Embryonic facial prominence (tissue), 1 donor: ENCODE results near the gene DCAF5.
"Not testable (repeated sequence)": the region's sequence is repeated elsewhere in the genome, so short reads cannot be mapped to it uniquely, and the experiment has no call there.

Experiments used
- DNase-seq: peaks from one replicate; pipeline ENCODE4 v3.0.0-alpha.2; 2016; ENCODE audit errors: extremely low spot score

DCAF5 gene

DNA sequence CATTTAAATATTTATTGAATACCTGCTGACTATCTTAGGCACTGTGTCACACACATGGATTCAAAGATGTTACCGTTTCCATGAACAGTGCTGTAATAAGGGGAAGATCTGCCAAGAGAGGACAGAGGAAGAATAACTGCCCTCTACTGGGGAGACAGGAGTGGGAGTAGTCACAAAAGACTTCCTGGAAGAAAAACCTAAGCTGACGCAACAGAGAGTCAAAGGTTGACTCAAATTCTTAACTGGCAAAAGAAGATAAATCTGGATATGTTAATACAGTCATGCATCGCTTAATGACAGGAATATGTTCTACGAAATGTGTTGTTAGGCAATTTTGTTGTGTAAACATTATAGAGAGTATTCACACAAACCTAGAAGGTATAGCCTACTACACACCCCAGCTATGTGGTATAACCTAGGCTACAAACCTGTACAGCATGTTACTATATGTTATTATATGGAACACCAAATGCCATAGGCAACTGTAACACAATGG is 51.5 kb downstream of the DCAF5 start:
- no peak for DNase-seq

DNA sequence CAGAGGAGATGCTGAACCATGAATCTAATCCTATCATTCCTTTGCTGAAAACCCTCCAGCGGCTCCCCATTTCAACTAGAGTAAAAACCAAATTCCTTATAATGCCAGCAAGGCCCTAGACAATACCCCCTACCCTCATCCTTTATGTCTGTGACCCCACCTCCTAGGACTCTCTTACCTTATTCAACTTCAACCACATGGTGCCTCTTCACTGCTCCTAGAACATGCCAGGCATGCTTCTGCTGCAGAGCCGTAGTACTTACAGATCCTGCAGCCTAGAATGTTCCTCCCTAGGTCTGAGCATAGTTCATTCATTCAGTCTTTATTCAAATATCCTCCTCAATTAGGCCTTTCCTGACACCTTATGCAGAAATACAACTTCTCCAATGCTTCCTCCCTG is 54.9 kb downstream of the DCAF5 start:
- no peak for DNase-seq

- no peak for DNase-seq
Measured at GRCh38 chr14:69096781-69097475, 56.0 kb downstream of the DCAF5 start.

GRCh38 chr14:69096246-69096645 is 56.7 kb downstream of the DCAF5 start:
- no peak for DNase-seq

DNA sequence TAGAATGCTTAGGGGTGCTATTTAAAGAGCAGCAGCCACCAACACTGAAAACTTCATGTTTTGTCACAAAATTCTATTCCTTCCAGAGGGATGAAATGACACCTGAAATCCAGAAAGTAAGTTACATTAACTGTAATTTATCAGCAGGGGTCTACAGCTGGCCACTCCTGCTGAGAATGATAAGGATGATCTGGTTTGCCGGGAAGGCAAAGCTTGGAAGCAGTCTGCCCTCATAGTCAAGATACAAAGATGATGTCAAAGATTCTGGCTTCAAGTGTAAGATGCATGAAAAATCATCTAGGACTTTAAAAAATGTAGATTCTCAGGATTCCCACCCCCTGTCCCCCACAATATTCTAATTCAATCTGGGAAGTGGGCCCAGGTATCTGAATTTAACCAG is 58.4 kb downstream of the DCAF5 start:
- DNase-seq, result no peak

DNA sequence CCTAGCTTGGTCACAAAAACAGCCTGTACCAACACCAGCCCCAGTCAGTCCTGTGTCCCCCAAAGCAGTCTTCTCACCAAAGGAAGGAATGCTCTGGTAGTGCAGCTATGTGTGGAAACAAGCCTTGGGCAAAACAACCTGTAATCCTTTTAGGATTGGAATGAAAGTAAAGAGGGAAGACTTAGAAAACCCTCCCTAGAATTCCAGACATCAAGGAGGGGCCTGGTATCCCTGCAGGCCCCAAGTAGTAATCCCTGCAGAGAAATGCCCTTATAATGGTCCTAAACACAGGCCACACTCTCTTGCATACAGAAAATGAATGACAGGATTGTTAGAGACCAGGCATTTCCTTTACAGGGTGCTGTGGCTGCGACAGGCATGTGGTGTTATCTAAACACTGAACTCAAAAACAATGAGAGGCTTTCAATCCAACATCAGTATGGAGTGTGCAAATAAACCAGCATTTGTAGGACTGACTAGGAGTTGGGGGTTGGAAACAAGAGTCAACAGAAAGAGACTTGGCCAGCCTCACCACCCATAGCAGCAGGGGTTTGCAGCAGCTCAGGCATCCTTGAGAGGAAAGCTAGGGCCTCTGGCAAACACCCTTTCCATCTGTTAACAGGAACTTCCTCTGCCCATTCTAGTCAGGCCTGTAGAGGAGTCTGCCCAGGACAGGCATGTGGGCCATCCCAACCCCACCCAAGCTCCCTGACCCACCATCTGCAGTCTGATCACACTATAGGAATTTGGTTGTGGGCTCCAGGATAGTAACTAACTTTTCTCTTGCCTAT is 59.1 kb downstream of the DCAF5 start:
- no peak for DNase-seq

DNA sequence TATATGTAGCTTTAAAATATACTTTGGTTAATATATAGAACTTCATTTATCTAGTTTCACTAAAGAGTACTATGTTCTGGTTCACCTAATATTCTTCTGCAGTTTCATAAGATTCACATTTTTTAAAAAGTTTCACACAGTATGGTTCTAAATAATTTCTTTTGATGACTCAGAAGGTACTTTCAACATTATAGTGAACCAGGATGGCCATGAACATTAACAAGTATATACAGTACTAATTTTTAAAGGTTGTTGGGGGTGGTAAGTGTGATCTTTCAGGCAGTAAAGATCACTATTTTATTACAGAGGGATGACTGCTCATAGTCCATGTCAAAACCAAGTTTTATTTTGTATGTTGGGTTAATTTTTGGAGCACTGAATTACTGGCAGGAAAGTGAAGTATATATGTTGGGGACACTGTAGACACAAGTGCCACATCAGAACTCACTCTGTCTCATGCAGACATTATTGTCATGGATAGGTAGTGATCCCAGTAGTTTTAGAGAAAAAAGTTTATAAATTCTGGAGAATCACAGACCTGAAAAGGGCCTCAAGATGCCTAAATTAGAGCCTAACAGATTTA is 60.0 kb downstream of the DCAF5 start:
- no peak for DNase-seq

- no peak for DNase-seq
Measured at GRCh38 chr14:69091695-69092094, 61.2 kb downstream of the DCAF5 start.

DNA sequence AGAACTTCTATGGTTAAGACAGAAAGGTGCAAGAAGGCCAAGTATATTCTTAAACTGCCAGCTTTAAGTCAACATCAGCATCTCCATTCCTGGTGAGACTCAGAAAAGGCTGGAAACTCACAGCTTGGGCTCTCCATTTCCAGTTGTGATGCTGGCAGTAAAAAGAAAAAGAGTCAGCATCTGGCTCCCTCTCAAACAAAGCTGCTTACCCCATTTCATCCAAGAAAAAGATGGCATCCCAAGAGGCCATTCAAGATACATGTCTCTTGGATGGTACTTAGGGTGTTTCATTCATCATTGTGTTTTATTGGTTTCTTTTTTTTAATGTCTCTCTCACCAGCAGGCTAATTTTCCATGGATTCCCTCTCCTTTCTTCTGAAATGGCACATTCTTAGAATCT is 61.9 kb downstream of the DCAF5 start:
- DNase-seq, result no peak

DNA sequence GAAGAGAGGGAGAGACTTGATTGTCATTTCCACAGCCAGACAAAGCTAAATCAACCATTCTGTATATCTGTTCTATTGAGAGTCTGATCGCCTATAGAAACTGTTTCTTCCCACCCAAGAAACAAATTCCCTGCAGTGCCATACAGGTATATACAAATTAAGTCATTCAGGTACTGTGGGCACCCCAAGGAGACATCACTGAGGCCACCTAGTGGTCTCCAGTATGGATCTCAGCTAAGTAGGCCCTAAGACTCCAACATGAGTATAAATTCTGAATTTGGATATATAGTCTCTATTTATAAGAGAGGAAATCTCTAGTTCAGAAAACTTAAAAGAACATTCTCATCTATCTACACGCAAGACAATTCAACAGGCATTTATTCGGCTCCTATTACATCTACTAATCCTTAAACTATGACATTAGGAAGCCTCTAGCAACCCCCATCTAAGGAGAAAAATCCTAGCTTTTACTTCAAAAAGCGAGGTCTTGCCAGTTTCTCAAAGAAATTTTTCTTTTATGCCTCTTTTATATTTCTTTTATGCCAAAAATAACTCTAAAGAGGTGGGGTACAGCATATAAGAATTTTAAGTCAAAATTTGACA is 62.6 kb downstream of the DCAF5 start:
- no peak for DNase-seq

DNA sequence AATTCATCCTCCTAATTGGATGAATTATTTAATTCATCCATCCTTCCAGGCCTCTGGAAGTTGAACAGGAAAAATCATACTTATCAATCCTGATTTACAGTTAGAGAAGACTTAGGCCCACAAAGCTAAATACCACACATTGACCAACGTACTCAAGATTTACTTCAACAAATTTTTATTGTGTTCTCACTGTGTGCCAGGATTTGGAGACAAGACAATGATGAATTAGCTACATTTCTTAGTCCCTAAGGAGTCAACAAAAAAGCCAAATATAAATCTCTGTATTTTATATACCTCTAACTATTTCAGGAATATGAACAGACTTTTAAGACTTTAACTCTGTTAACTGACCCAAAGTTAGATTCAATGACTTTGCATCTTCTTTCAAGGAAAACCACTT is 63.9 kb downstream of the DCAF5 start:
- DNase-seq, result no peak

DNA sequence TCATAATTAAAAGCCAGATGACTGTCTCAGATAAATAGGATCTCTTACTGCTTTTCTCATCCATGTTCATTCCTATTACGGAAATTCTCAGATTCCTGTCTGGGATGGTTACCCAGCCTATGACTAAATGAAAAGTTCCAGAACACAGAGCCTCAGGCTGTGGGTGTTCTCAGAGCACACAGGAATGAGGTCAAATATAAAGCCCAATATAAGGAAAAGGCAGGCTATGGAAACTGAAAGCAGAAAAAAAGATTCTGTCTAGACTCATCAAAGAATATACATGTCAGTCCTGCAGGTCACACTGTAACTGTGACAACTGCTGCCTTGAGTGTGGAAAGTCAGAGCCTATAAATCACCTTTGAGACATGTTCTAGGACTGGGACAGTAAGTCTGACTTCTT is 64.3 kb downstream of the DCAF5 start:
- DNase-seq, result no peak

DNA sequence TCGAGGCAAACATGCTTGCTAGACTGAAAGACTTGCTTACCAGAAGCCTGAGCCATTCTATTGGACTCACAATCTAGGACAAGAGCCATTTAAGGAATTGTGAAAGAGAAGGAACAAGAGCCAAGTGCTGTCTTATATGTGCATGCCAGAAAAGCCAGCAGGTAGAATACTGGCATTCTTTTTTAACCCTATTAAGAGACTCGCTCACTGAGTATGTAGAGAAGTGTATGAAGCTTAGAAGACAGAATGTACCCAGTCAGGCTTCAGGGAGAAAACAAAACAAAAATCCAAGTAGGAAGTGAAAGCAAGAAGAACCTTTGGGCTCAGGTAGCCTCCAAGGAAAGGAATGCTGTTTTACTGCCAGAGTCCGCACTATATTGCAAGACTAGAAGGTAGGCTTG is 65.9 kb downstream of the DCAF5 start:
- DNase-seq, result no peak

DNA sequence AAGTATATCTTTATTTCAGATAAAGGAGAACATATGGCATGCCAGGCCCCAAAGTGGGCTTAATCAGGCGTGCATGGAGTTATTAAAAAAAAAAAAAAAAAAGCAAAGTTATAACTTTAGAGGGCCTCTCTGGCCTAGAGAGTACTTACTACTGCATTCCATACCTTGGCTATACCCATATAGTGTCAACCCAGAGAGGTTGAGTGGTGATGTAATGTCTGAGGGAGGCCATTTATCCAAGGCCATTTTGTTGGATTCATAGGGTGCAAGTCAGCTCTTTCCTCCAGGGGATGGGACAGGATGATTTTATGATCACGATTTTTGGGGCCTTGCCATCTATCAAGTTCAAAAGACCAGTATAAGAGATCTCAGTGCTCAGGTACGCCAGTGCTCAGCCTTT is 66.4 kb downstream of the DCAF5 start:
- no peak for DNase-seq

GRCh38 chr14:69084023-69084422 is 68.9 kb downstream of the DCAF5 start:
- DNase-seq, result no peak

- DNase-seq, result no peak
Measured at GRCh38 chr14:69083181-69083580, 69.7 kb downstream of the DCAF5 start.

GRCh38 chr14:69081271-69081670 is 71.6 kb downstream of the DCAF5 start:
- no peak for DNase-seq

DNA sequence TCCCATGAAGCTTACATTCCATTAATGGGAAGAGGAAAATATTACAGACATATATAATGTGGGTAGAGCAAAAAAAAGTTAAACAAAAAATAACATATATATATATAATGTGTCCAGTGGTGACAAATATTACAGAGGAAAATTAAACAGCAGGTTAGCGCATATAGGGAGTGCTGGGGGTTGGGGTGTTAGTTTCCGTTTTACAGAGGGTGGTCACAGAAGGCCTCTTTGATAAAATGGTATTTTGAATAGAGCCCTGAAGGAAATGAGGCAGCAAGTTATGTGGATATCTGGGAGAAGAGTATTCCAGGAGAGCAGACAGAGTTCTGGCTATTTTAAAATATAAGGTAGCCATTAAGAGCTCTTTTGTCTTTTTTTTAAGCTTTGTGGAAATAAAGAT is 73.2 kb downstream of the DCAF5 start:
- DNase-seq, result no peak

- no peak for DNase-seq
Measured at GRCh38 chr14:69079188-69079742, 73.7 kb downstream of the DCAF5 start.

GRCh38 chr14:69077841-69078240 is 75.1 kb downstream of the DCAF5 start:
- no peak for DNase-seq

GRCh38 chr14:69077185-69077584 is 75.7 kb downstream of the DCAF5 start:
- DNase-seq, result not testable (repeated sequence)

GRCh38 chr14:69076341-69076740 is 76.6 kb downstream of the DCAF5 start:
- no peak for DNase-seq
